Stimulated activated naive B cell treated with anti-CD40 and anti-IgM and Interleukin-4, amounts not matched to agents 10 μg/mL and 1 μg/mL and 100 μg/mL, for 72 hours (primary cell): Measurements from ENCODE around the gene RIMBP2.
A peak's percentile ranks its signal among the peaks of the same experiment; 100 is the strongest.

ENCODE experiments used
- ATAC-seq, 2 donors: fragments of 150-1000 bp; cut with Tn5 transposase; replicated peaks; 2 replicates each; pipeline ENCODE4 v1.10.0; 2021; ENCODE audit warnings: moderate library complexity in 1 of 2
- DNase-seq: peaks from one replicate; pipeline ENCODE4 v3.0.0; 2021
- H3K27ac Mint-ChIP-seq: one replicate; pipeline ENCODE4 v1.8.0; 2022; ENCODE audit warnings: mild to moderate bottlenecking, mixed read lengths
- H3K27me3 Mint-ChIP-seq, 2 donors: one replicate each; pipeline ENCODE4 v1.8.0; 2022; ENCODE audit warnings: mixed read lengths in 2 of 2
- H3K36me3 Mint-ChIP-seq, 2 donors: one replicate each; pipeline ENCODE4 v1.8.0; 2022; ENCODE audit warnings: mixed read lengths in 2 of 2, mild to moderate bottlenecking in 1 of 2
- H3K4me1 Mint-ChIP-seq, 2 donors: one replicate each; pipeline ENCODE4 v1.8.0; 2022; ENCODE audit warnings: mixed read lengths in 2 of 2, mild to moderate bottlenecking in 1 of 2
- H3K4me3 Mint-ChIP-seq, 2 donors: one replicate each; pipeline ENCODE4 v1.8.0; 2022; ENCODE audit warnings: mild to moderate bottlenecking in 2 of 2, mixed read lengths in 2 of 2, moderate library complexity in 1 of 2
- H3K9me3 Mint-ChIP-seq, 2 donors: one replicate each; pipeline ENCODE4 v1.8.0; 2022; ENCODE audit warnings: mixed read lengths in 2 of 2, mild to moderate bottlenecking in 1 of 2

Gene RIMBP2

DNA sequence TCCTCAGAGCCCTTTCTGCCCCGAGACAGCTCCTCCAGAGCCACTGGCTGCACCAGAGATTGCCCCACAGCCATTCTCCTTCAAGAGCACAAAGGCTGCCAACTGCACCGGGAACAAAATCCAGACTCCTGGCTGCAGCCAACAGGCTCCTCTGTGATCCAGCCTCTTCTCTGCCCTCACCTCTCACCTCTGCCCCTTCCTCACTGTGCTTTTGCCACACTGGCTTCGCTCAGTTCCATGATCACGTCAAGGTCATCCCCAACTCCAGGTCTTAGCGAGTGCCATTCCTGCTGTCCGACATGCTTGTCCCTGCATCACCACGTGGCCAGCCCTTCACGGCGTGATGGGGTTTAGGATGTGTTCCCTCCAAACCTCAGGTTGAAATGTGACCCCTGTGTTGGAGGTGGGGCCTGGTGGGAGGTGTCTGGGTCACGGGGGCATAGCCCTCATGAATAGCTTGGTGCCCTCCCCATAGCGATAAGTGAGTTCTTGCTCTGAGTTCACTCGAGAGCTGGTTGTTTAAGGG lies 229.1 kb downstream of the RIMBP2 start:
- Mint-ChIP-seq H3K4me3 (no peak overlapping the region), H3K36me3 (no peaks in the 10 kb centered on the region), H3K4me1 (no peaks in the 10 kb centered on the region), H3K27ac (no peak overlapping the region), H3K9me3 (no peaks in the 10 kb centered on the region), H3K27me3 (peaks cover 0 to 5% of the 10 kb centered on the region in 2 donors)
- ATAC-seq = no peak
- no peak for DNase-seq

DNA sequence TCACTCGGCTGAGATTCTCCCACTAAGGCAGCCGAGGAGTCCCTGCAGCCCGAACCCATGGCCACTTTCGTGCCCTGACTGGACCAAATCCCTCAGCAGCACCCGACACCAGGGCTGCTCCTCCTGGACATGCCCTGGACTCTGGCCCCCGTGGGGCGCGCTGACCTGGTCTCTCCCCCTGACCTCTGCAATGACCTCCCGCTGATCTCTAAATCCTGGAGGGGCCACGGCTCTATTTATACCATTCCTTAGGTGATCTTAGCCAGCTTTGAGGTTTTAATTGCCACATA lies 230.0 kb downstream of the RIMBP2 start:
- no peaks in the 10 kb centered on the region for H3K4me1 Mint-ChIP-seq
- ATAC-seq (no peak), DNase-seq (no peak)
- peaks cover 4 to 5% of the 10 kb centered on the region in 2 donors for H3K27me3 Mint-ChIP-seq
- H3K4me3 Mint-ChIP-seq = no peak overlapping the region
- no peaks in the 10 kb centered on the region for H3K36me3 Mint-ChIP-seq
- H3K9me3 Mint-ChIP-seq = no peaks in the 10 kb centered on the region
- H3K27ac Mint-ChIP-seq = no peak overlapping the region

DNA sequence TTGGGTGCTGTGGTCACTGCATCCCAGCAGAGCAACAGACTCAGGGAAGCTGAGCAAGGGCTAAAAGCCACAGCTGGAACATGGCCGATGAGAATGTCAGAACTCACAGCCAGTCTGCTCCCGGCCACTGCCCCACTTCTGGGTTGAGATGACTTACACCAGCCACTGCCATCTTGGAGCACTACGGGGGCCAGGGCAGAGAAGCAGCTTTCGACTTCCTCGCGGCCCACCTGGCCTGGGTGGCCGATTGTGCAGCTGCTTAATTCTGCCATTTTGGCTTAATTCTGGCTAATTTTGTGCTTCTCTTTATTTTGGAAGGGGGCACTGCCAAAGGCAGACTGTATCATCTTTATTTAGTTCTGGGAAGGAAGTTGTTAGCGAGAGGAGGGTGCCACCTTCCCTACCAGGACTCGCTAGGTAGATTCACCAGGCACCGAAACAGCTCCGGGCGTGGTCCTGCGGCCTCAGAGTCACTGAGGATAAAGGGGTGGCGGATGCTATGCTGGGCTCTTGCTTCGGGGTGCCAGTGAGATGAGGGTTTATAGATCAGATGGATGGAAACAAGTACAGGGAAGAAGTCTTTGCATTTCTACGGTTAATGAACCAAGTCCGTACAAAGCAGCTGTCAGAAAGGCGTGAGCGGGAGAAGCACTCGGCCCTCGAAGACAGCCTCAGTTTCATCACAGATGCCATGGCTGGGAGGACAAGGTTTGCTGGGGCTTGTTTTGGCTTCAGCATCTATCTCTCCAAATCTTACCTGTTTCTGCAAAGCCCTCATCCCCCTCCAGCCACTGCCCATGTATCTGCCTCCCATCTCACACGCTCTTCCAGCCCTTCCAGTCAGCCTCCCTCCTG lies 230.6 kb downstream of the RIMBP2 start:
- H3K27me3 Mint-ChIP-seq = peaks cover 5 to 9% of the 10 kb centered on the region in 2 donors
- H3K4me3 Mint-ChIP-seq = no peak overlapping the region
- H3K27ac Mint-ChIP-seq = no peak overlapping the region
- H3K36me3 Mint-ChIP-seq = no peaks in the 10 kb centered on the region
- no peaks in the 10 kb centered on the region for H3K9me3 Mint-ChIP-seq
- DNase-seq = no peak
- no peaks in the 10 kb centered on the region for H3K4me1 Mint-ChIP-seq
- no peak for ATAC-seq

DNA sequence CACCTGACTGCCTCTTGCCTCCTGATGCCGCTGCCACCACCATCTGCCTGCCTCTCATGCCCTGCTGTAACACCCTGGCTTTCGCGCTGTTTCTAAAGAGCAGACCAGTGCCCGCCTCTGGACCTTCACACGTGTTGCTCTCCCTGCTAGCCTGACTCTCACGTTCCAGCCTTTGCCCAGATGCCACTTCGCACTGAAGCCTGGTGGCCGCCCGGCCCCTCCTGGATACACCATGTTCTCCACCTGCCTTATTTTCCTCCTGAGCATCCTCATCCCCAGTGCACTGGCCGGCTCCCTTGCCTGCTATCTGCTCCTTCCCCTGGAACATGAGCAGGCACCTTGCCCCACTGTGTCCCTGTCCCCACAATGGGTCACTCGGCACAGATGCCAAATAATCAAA lies 231.9 kb downstream of the RIMBP2 start:
- Mint-ChIP-seq H3K9me3 (no peaks in the 10 kb centered on the region), H3K27ac (no peak overlapping the region), H3K36me3 (no peaks in the 10 kb centered on the region), H3K4me3 (no peak overlapping the region), H3K4me1 (no peaks in the 10 kb centered on the region), H3K27me3 (peaks cover 5 to 9% of the 10 kb centered on the region in 2 donors)
- DNase-seq (no peak), ATAC-seq (no peak)

DNA sequence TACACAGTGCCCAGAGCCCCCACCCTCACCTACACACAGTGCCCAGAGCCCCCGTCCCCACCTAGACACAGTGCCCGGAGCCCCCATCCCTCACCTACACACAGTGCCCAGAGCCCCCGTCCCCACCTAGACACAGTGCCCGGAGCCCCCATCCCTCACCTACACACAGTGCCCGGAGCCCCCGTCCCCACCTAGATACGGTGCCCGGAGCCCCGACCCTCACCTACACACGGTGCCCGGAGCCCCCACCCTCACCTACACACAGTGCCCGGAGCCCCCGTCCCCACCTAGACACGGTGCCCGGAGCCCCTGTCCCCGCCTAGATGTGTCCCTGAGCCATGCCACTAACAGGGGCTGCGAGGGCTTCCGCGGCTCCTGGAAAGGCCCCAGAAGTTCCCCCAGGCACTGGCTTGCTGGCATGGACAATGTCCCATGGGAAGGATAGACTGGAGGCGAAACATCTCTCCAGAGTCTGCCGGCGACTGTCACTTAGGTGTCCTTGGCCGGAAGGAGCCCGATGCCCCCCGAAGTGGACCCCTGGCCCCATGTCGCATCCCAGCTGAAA lies 232.4 kb downstream of the RIMBP2 start:
- no peaks in the 10 kb centered on the region for H3K36me3 Mint-ChIP-seq
- H3K4me1 Mint-ChIP-seq = no peaks in the 10 kb centered on the region
- no peak overlapping the region for H3K27ac Mint-ChIP-seq
- peaks cover 5 to 9% of the 10 kb centered on the region in 2 donors for H3K27me3 Mint-ChIP-seq
- no peak overlapping the region for H3K4me3 Mint-ChIP-seq
- DNase-seq (no peak), ATAC-seq (no peak)
- H3K9me3 Mint-ChIP-seq = no peaks in the 10 kb centered on the region

DNA sequence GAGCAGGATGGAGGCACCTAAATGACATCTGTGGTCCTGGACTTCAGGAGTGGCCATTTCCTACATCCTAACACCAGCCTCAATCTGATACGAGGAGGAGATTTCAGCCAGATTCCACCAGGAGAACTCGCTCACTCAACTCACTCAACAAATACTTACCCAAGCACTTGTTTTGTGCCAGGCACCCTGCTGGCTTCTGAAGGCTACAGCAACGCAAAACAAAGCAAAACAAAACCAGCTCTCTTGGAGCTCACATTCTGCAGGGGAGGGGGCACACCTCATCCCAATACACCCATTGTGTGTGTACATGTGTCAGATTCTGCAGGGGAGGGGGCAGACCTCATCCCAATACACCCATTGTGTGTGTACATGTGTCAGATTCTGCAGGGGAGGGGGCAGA lies 233.7 kb downstream of the RIMBP2 start:
- H3K27ac Mint-ChIP-seq = no peak overlapping the region
- H3K36me3 Mint-ChIP-seq = no peaks in the 10 kb centered on the region
- no peak for DNase-seq
- H3K4me1 Mint-ChIP-seq = no peaks in the 10 kb centered on the region
- H3K27me3 Mint-ChIP-seq = peaks cover 5 to 9% of the 10 kb centered on the region in 2 donors
- no peaks in the 10 kb centered on the region for H3K9me3 Mint-ChIP-seq
- no peak for ATAC-seq
- no peak overlapping the region for H3K4me3 Mint-ChIP-seq

DNA sequence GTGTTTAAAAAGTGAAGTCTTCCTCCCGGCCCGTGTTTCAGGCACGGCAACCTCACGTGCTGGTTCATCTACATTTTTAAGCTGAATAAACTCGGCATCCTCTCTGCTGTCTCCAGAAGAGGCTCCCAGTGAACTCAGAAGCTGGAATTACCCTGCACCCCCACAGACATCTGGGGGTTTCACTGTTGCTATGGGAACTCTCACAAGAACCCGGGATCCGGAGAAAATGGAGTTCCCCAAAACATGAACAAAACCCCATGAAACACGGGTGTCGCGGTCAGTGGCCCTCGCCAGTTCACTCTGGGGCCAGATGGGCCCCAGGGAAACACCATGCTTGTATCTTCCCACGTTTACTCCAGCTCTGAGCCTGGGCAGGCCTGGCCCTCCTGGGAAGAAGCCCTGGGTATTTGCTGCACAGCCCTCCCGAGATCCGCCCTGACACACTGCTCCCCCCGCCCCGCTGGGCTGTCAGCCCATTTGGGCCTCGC lies 234.7 kb downstream of the RIMBP2 start:
- DNase-seq (no peak), ATAC-seq (no peak)
- no peak overlapping the region for H3K27ac Mint-ChIP-seq
- peak overlapping the region in 1 of 2 donors; percentile 13 for H3K4me3 Mint-ChIP-seq
- H3K9me3 Mint-ChIP-seq = no peaks in the 10 kb centered on the region
- peaks cover 5 to 9% of the 10 kb centered on the region in 2 donors for H3K27me3 Mint-ChIP-seq
- no peaks in the 10 kb centered on the region for H3K4me1 Mint-ChIP-seq
- H3K36me3 Mint-ChIP-seq = no peaks in the 10 kb centered on the region

DNA sequence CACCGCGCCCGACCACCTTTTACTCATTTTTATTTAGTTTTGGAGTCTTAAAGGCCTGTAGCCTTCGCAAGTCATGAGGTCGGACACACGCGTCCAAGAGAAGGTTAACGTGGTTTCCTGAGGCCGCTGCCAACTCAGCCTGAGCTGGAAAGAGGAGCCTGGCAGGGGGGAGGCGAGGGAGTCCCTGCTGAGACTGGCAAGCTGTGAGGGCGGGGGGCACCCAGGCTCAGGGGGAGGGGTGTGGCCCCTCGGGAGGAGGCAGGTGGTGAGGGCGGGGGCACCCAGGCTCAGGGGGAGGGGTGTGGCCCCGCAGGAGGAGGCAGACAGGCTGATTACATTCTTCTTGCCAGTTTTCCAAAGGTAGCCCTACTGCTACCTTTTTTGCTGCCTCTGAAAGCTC lies 235.2 kb downstream of the RIMBP2 start:
- H3K27me3 Mint-ChIP-seq = peaks cover 5 to 9% of the 10 kb centered on the region in 2 donors
- ATAC-seq (no peak), DNase-seq (no peak)
- H3K4me1 Mint-ChIP-seq = no peaks in the 10 kb centered on the region
- H3K27ac Mint-ChIP-seq = no peak overlapping the region
- no peaks in the 10 kb centered on the region for H3K9me3 Mint-ChIP-seq
- no peaks in the 10 kb centered on the region for H3K36me3 Mint-ChIP-seq
- no peak overlapping the region for H3K4me3 Mint-ChIP-seq

DNA sequence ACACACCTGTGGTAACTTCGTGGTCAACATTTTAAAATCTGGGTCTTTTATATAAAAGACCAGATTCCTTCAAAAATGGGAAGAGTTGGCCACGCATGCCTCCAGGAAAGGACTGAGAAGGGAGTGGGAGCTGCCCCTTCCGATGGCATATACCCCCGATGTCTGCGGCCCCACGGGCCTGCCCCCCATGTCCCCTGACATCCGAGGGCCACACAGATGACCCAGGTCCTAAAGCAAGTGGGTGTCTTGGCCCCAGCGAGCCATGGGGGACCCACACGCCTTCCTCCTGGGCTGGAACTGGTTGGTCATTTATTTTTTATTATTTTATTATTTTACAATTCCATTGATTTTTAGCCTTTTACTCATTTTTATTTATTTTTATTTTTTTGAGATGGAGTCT lies 235.9 kb downstream of the RIMBP2 start:
- no peaks in the 10 kb centered on the region for H3K9me3 Mint-ChIP-seq
- ATAC-seq (no peak), DNase-seq (no peak)
- peaks cover 5 to 9% of the 10 kb centered on the region in 2 donors for H3K27me3 Mint-ChIP-seq
- no peaks in the 10 kb centered on the region for H3K4me1 Mint-ChIP-seq
- H3K36me3 Mint-ChIP-seq = no peaks in the 10 kb centered on the region
- no peak overlapping the region for H3K27ac Mint-ChIP-seq
- no peak overlapping the region for H3K4me3 Mint-ChIP-seq

DNA sequence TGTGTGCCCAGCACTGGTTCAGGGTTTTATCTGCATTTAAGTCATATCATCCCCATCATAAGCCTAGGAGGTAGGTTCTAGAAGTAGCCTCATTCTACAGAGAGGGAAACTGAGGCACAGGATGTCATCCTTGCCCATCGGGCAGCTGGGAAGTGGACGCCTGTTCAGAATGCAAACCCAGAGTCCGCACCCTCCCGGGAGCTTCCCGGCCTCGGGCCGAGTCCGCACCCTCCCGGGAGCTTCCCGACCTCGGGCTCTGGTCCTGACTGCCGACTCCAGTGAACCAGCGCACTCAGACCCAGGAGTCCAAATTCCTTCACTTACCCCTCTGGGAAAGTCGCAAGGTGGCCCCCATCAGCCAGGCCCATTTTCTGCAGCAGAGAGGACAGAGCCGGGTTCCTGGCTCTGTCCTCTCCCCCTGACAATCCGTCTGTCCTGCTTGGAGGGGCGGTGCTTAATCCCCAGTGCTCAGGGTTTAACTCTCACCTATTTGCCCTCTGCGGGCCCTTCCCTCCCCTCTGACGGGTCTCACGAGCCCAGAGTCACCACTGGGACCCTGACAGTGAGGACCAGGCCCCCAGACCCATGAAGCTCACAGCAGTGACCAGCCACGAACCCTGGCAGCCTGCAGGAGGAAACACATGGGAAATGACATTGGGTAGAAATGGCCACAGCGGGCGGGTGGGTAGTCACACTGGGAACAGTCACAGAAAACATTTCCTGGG lies 236.5 kb downstream of the RIMBP2 start:
- H3K4me1 Mint-ChIP-seq = no peaks in the 10 kb centered on the region
- no peak overlapping the region for H3K27ac Mint-ChIP-seq
- H3K27me3 Mint-ChIP-seq = peaks cover 4 to 9% of the 10 kb centered on the region in 2 donors
- no peak for ATAC-seq
- no peaks in the 10 kb centered on the region for H3K36me3 Mint-ChIP-seq
- no peak for DNase-seq
- no peaks in the 10 kb centered on the region for H3K9me3 Mint-ChIP-seq
- no peak overlapping the region for H3K4me3 Mint-ChIP-seq

DNA sequence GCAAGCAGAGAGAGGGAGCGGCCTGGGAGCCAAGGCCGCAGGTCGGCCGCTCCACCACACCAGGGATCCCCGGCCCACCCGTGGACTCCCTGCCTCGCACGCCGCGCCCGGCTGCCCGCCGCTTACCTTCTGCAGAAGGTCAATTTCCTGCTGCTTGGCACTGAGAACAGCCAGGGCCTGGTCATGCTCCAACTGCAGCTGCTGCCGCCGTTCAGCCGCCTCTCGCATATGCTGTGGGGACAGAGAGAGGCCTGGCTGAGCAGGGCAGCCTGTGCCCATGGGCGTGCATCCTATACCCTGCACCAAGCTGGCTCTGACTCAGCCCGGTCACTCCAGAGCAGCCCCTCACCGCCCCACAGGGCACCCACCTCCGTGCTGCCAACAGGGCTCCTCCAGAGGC lies 237.3 kb downstream of the RIMBP2 start:
- ATAC-seq = peak; percentile 12 to 16
- Mint-ChIP-seq H3K36me3 (no peaks in the 10 kb centered on the region), H3K27me3 (peaks cover 0 to 9% of the 10 kb centered on the region in 2 donors)

DNA sequence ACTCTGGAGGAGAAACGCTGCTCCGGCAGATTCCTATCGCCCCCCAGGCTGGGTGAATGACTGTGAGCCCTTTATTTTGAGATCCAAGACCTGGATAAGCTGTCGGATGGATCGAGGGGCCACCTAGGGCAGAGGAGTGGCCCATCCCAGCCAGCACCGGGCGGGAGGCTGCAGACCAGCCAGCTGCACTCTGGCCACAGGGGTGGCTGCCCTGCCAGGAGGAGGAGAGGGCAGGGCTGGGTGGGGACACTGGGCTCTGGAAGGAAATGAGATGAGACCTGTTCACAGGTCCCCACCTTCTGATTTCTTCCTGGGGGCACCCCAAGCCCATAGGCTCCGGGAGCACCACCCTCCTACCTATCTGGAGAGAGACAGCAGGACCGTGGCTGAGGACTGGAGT lies 238.4 kb downstream of the RIMBP2 start:
- Mint-ChIP-seq H3K9me3 (no peaks in the 10 kb centered on the region), H3K36me3 (no peaks in the 10 kb centered on the region), H3K27me3 (peaks cover 0 to 9% of the 10 kb centered on the region in 2 donors), H3K4me1 (no peaks in the 10 kb centered on the region), H3K4me3 (no peak overlapping the region), H3K27ac (no peak overlapping the region)
- no peak for DNase-seq
- no peak for ATAC-seq

More for the DNA sequence above, 237.3 kb downstream of the RIMBP2 start:
- H3K4me1 Mint-ChIP-seq = no peaks in the 10 kb centered on the region
- H3K27ac Mint-ChIP-seq = no peak overlapping the region
- H3K9me3 Mint-ChIP-seq = no peaks in the 10 kb centered on the region
- DNase-seq = no peak
- no peak overlapping the region for H3K4me3 Mint-ChIP-seq

DNA sequence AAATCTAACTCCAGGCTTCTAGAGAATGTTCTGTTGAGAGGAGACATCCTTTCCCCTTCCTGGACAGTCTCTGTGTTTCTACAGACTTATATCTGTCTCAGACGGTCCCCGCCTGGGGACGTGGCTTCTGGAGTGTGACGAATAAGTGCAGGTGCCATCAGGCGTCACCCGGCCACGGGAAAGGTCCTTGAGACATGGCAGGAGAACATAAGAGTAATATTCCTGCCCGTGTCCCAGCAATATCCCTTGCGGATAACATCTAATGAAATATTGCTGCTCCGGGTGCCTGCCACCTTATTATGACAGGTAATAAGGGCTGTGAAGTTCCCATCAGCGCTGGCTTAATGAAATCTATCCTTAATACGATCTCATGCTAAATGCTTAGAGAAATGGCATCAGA lies 238.8 kb downstream of the RIMBP2 start:
- no peaks in the 10 kb centered on the region for H3K4me1 Mint-ChIP-seq
- H3K27ac Mint-ChIP-seq = no peak overlapping the region
- peaks cover 0 to 9% of the 10 kb centered on the region in 2 donors for H3K27me3 Mint-ChIP-seq
- no peak for DNase-seq
- no peak for ATAC-seq
- H3K4me3 Mint-ChIP-seq = no peak overlapping the region
- no peaks in the 10 kb centered on the region for H3K9me3 Mint-ChIP-seq
- no peaks in the 10 kb centered on the region for H3K36me3 Mint-ChIP-seq

DNA sequence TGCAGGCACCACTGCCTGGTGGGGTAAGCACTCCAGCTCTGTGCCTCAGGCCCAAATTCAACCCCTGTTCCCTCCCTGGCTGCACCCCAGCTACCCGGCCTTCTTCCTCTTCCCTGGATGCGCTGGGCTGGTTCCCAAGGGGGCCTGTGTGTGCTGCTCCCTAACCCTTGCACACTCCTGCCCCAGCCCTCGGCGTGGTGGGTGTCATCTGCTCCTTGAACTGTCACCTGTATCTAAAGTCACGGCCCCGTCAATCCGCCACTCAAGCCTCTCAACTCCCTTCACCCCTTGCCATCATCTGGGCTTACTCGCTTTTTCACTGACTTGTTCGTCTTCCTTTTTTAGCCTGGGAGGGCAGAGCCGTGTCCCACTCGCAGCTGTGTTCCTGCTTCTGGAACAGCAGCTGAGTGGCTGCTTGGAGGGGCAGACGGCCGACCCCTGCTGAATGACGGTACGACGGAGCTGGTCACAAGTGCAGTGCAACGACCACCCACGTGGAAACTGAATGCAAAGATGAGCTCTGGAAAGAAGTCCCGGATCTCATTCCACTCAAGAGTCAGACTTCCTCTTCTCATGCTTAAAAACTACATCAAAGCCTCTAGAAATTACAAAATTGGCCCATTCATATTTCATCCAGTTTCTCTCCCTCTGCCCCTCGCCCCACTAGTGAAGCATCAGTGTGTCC lies 239.5 kb downstream of the RIMBP2 start:
- Mint-ChIP-seq H3K27me3 (peaks cover 0 to 9% of the 10 kb centered on the region in 2 donors), H3K36me3 (no peaks in the 10 kb centered on the region), H3K4me1 (no peaks in the 10 kb centered on the region), H3K27ac (no peak overlapping the region), H3K9me3 (no peaks in the 10 kb centered on the region), H3K4me3 (no peak overlapping the region)
- DNase-seq = no peak
- no peak for ATAC-seq
